GM12878 (cell line): Measurements from ENCODE around the gene CMTM5. TPM values are rescaled to one million over a fixed set of nuclear protein-coding genes. Genes with fewer than 3 reads are reported as not detected.
A peak's percentile ranks its signal among the peaks of the same experiment; 100 is the strongest.

Experiments
- ATAC-seq: fragments of 200-7000 bp; cut with Tn5 transposase; 3 replicates; pipeline ENCODE4 v1.9.1; 2020; ENCODE audit warnings: mild to moderate bottlenecking, moderate library complexity
- BruUV-seq: library from RNA; stranded (reverse); fragments of 400-500 nt; replicated peaks from 2 replicates; lab custom pipeline; 2021; lab: Mats Ljungman, UMichigan
- CTCF ChIA-PET: fragments of 300-600 bp; sonication (Branson Sonifier 250); formaldehyde crosslinking; extraction: SDS; loops from one replicate; lab custom pipeline; 2021; ENCODE audit warnings: inconsistent platforms; lab: Yijun Ruan, JAX
- POLR2A ChIA-PET: fragments of 350-600 bp; formaldehyde crosslinking; extraction: SDS; loops from one replicate; lab custom pipeline; 2021; ENCODE audit warnings: inconsistent platforms; lab: Charles Lee
- RAD21 ChIA-PET: fragments of 300-600 bp; sonication (Branson Sonifier 250); formaldehyde crosslinking; loops from one replicate; lab custom pipeline; 2023; ENCODE audit warnings: antibody characterized with exemption; ENCODE audit not compliant: unreplicated experiment; lab: Charles Lee
- SMC1A ChIA-PET: fragments of 300-600 bp; sonication (Branson Sonifier 250); formaldehyde crosslinking; loops from one replicate; lab custom pipeline; 2023; ENCODE audit not compliant: unreplicated experiment, uncharacterized antibody; lab: Charles Lee
- DNase-seq: peaks from one replicate; pipeline ENCODE4 v3.0.0-alpha.2; 2011; ENCODE audit warnings: low read depth, low spot score
- FAIRE-seq: peaks from 3 replicates; lab custom pipeline; 2011; peaks lifted over from hg19 to GRCh38; lab: Jason Lieb, UNC
- H2AFZ ChIP-seq: 2 replicates; pipeline ENCODE4 v1.6.0; 2011; ENCODE audit warnings: low read depth, low read length, control low read depth; ENCODE audit not compliant: control insufficient read depth
- H3K27ac ChIP-seq: 2 replicates; pipeline ENCODE4 v1.5.1; 2011; ENCODE audit warnings: control low read depth; ENCODE audit not compliant: control insufficient read depth, insufficient read depth
- H3K27me3 ChIP-seq, 2 experiments: replicated peaks in 1 of 2; 2 replicates each; pipeline versions ENCODE4 v1.6.0 to v1.6.1; 2011; ENCODE audit warnings: low read length in 1 of 2; ENCODE audit not compliant: control insufficient read depth in 2 of 2, insufficient read depth in 2 of 2
- H3K36me3 ChIP-seq, 2 experiments: 2 replicates each; pipeline ENCODE4 v1.5.1; 2011; ENCODE audit warnings: low read length in 1 of 2; ENCODE audit not compliant: control insufficient read depth in 2 of 2, insufficient read depth in 2 of 2
- H3K4me1 ChIP-seq: 2 replicates; pipeline ENCODE4 v1.6.1; 2011; ENCODE audit warnings: mild to moderate bottlenecking, low read length, moderate library complexity, mixed read lengths; ENCODE audit not compliant: control insufficient read depth, insufficient read depth
- H3K4me2 ChIP-seq: 2 replicates; pipeline ENCODE4 v1.6.0; 2011; ENCODE audit warnings: control low read depth; ENCODE audit not compliant: control insufficient read depth, insufficient read depth
- H3K4me3 ChIP-seq: fragments of 200-600 bp; sonication (generic); 2 replicates; pipeline ENCODE4 v1.5.1; 2016
- H3K79me2 ChIP-seq: 2 replicates; pipeline ENCODE4 v1.6.0; 2011; ENCODE audit warnings: low read length; ENCODE audit not compliant: control insufficient read depth, insufficient read depth
- H3K9ac ChIP-seq: 2 replicates; pipeline ENCODE4 v1.8.0; 2011; ENCODE audit warnings: low read length, control low read depth, mixed read lengths; ENCODE audit not compliant: control insufficient read depth, insufficient read depth
- H3K9me3 ChIP-seq: replicated peaks from 3 replicates; pipeline ENCODE4 v1.5.1; 2011; ENCODE audit warnings: mild to moderate bottlenecking, low read length; ENCODE audit not compliant: control insufficient read depth, insufficient read depth
- H4K20me1 ChIP-seq: 2 replicates; pipeline ENCODE4 v1.6.0; 2011; ENCODE audit not compliant: control insufficient read depth, insufficient read depth
- CEBPB ChIP-seq, 2 experiments: fragments of 150-350 bp in 1 of 2; IDR thresholded peaks; 2 replicates each; pipeline ENCODE4 v1.6.1; 2012 to 2014; ENCODE audit warnings: low read depth in 2 of 2, low read length in 2 of 2, borderline replicate concordance in 1 of 2, inconsistent platforms in 1 of 2
- CHD2 ChIP-seq: IDR thresholded peaks from 2 replicates; pipeline ENCODE4 v1.6.1; 2011; ENCODE audit warnings: low read depth, low read length, improper control_type of control experiment, borderline replicate concordance
- ETV6 ChIP-seq, 2 experiments: fragments of 450-650 bp in 1 of 2; IDR thresholded peaks in 1 of 2; conservative IDR thresholded peaks in 1 of 2; 2 replicates each; pipeline ENCODE4 v1.6.1; 2014; ENCODE audit warnings: antibody characterized with exemption in 1 of 2, borderline replicate concordance in 1 of 2, low read depth in 1 of 2, mild to moderate bottlenecking in 1 of 2, moderate library complexity in 1 of 2
- JUNB ChIP-seq: IDR thresholded peaks from 2 replicates; pipeline ENCODE4 v1.6.1; 2016; ENCODE audit warnings: antibody characterized with exemption, mild to moderate bottlenecking
- KAT2A ChIP-seq: conservative IDR thresholded peaks from 2 replicates; pipeline ENCODE4 v1.6.1; 2011; ENCODE audit warnings: low read depth, low read length; ENCODE audit not compliant: control insufficient read depth
- NR2F1 ChIP-seq: fragments of 450-650 bp; conservative IDR thresholded peaks from 2 replicates; pipeline ENCODE4 v1.6.1; 2017; ENCODE audit warnings: mild to moderate bottlenecking
- NRF1 ChIP-seq: conservative IDR thresholded peaks from 2 replicates; pipeline ENCODE4 v1.6.1; 2011; ENCODE audit warnings: mild to moderate bottlenecking, low read depth, low read length, improper control_type of control experiment
- POU2F2 ChIP-seq: IDR thresholded peaks from 3 replicates; pipeline ENCODE4 v1.6.1; 2011; ENCODE audit warnings: low read depth, mild to moderate bottlenecking, low read length, borderline replicate concordance
- RUNX3 ChIP-seq: IDR thresholded peaks from 2 replicates; pipeline ENCODE4 v1.6.1; 2012; ENCODE audit warnings: low read length, inconsistent platforms
- TCF7 ChIP-seq: IDR thresholded peaks from 2 replicates; pipeline ENCODE4 v1.6.1; 2014; ENCODE audit warnings: antibody characterized with exemption, borderline replicate concordance
- ZNF207 ChIP-seq: fragments of 450-650 bp; IDR thresholded peaks from 2 replicates; pipeline ENCODE4 v1.6.1; 2014; ENCODE audit warnings: antibody characterized with exemption, mild to moderate bottlenecking, borderline replicate concordance
- ZNF622 ChIP-seq: fragments of 450-650 bp; IDR thresholded peaks from 2 replicates; pipeline ENCODE4 v1.6.1; 2017; ENCODE audit warnings: mild to moderate bottlenecking, inconsistent platforms
- in situ Hi-C: fragments of 300-500 bp; cut with MboI; formaldehyde crosslinking; loops from 9 replicates; pipeline ENCODE4 v1.14.3; 2018; ENCODE audit warnings: mixed read lengths
- intact Hi-C: fragments of 100-400 bp; cut with micrococcal nuclease; formaldehyde crosslinking; loops from one replicate; pipeline ENCODE4 v1.14.2; 2022; ENCODE audit not compliant: unreplicated experiment
- polyA plus RNA-seq, 11 experiments: library from polyadenylated mRNA; depleted of rRNA in 4 of 11; unstranded in 6 of 11; stranded (reverse) in 5 of 11; fragments of >200 nt; fragmentation: Nextera tagmentation in 4 of 11; fragmentation: Illumina TruSeq in 1 of 11; extraction: Ambion mirVana in 4 of 11; extraction: Trizol in 1 of 11; gene quantifications; 1 replicate in 1 of 11; 2 replicates in 10 of 11; pipeline versions ENCODE4 v1.2.1 to v1.2.3, GENCODE V29; 2011 to 2016; ENCODE audit warnings: inconsistent platforms in 2 of 11, missing spikeins in 2 of 11, low read depth in 1 of 11
- total RNA-seq, 4 experiments: library from RNA; depleted of rRNA in 3 of 4; stranded (reverse); fragments of >200 nt in 3 of 4; fragmentation: Illumina TruSeq in 1 of 4; extraction: Trizol in 1 of 4; gene quantifications; 2 replicates each; pipeline versions ENCODE4 v1.2.1 to v1.2.3, GENCODE V29; 2013 to 2021
- TF ChIP-seq, protein P1 (sequence below): fragments of 450-650 bp; IDR thresholded peaks from 2 replicates; pipeline ENCODE4 v1.6.1; 2017; ENCODE audit warnings: antibody characterized with exemption, mild to moderate bottlenecking, moderate library complexity
- TF ChIP-seq, protein P2 (sequence below): IDR thresholded peaks from 2 replicates; pipeline ENCODE4 v1.6.1; 2011; ENCODE audit warnings: borderline replicate concordance, low read depth, mild to moderate bottlenecking, moderate library complexity, mixed read lengths, low read length; ENCODE audit not compliant: insufficient read depth; ENCODE audit errors: extremely low read length
- TF ChIP-seq, protein P3 (sequence below): IDR thresholded peaks from 2 replicates; pipeline ENCODE4 v1.6.1; 2012; ENCODE audit warnings: mild to moderate bottlenecking, low read depth, low read length

Gene CMTM5
- total and polyA plus RNA-seq, 10 of the 15 experiments (the other 5 are each of a cell fraction or from before 2014, with no cell fraction given) = not detected

DNA sequence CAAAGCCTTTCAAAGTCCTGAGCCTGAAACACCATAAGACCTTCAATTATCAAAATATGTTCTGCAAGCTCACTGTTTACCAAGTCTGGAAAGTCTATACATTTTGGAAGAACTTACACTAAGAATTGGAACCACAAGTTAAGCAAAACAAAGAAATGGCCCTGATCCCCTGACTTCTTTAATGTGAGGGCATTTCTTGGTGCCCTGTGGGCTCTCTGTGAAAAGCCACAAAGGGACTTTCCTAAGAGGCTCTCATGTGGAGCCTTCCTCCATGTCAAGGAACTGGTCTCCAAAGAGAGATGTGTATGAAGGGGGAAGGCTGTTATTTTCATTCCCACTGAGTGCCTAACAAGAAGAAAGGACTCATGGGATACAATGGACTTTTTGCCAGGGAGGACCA is 44.7 kb downstream of the CMTM5 start:
- ChIA-PET SMC1A (no interaction called here), CTCF (interaction anchor here (1.0 kb wide), 1 partner anchor 42 kb away, joined by 3 read pairs; no protein-coding TSS in a partner anchor), RAD21 (no interaction called here), POLR2A (no interaction called here)
- no peak for DNase-seq
- no peak overlapping the region for H3K4me2 ChIP-seq
- H3K36me3 ChIP-seq = no peaks in the 10 kb centered on the region
- peak; percentile 85 for ATAC-seq
- FAIRE-seq = no peak
- in situ Hi-C loops = no loop called here
- no peak overlapping the region for H2AFZ ChIP-seq
- H3K4me1 ChIP-seq = no peaks in the 10 kb centered on the region
- H3K9me3 ChIP-seq = no peaks in the 10 kb centered on the region
- intact Hi-C loops = no loop called here
- H4K20me1 ChIP-seq = no peaks in the 10 kb centered on the region
- no peaks in the 10 kb centered on the region; a peak in 1 of 4 replicates for H3K27me3 ChIP-seq
- TF ChIP-seq, protein P1, sequence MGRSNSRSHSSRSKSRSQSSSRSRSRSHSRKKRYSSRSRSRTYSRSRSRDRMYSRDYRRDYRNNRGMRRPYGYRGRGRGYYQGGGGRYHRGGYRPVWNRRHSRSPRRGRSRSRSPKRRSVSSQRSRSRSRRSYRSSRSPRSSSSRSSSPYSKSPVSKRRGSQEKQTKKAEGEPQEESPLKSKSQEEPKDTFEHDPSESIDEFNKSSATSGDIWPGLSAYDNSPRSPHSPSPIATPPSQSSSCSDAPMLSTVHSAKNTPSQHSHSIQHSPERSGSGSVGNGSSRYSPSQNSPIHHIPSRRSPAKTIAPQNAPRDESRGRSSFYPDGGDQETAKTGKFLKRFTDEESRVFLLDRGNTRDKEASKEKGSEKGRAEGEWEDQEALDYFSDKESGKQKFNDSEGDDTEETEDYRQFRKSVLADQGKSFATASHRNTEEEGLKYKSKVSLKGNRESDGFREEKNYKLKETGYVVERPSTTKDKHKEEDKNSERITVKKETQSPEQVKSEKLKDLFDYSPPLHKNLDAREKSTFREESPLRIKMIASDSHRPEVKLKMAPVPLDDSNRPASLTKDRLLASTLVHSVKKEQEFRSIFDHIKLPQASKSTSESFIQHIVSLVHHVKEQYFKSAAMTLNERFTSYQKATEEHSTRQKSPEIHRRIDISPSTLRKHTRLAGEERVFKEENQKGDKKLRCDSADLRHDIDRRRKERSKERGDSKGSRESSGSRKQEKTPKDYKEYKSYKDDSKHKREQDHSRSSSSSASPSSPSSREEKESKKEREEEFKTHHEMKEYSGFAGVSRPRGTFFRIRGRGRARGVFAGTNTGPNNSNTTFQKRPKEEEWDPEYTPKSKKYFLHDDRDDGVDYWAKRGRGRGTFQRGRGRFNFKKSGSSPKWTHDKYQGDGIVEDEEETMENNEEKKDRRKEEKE = no peak
- TF ChIP-seq NR2F1 (peak; percentile 55; the same call in 1 of the 2 replicates), CEBPB (IDR thresholded peaks at IDR 0.05; ENCODE audit: borderline replicate concordance in 1 of 2, low read depth in 2 of 2, low read length in 2 of 2) (no peak), RUNX3 (peak; percentile 24), JUNB (no peak), ETV6 (conservative IDR thresholded peaks at IDR 0.05 in 1 of 2, IDR thresholded peaks at IDR 0.05 in 1 of 2; ENCODE audit: borderline replicate concordance in 1 of 2, low read depth in 1 of 2) (no peak), CHD2 (no peak), NRF1 (no peak), KAT2A (no peak), TCF7 (no peak), POU2F2 (no peak), ZNF622 (no peak), ZNF207 (no peak)
- TF ChIP-seq, protein P2, sequence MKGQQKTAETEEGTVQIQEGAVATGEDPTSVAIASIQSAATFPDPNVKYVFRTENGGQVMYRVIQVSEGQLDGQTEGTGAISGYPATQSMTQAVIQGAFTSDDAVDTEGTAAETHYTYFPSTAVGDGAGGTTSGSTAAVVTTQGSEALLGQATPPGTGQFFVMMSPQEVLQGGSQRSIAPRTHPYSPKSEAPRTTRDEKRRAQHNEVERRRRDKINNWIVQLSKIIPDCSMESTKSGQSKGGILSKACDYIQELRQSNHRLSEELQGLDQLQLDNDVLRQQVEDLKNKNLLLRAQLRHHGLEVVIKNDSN = no peak
- TF ChIP-seq, protein P3, sequence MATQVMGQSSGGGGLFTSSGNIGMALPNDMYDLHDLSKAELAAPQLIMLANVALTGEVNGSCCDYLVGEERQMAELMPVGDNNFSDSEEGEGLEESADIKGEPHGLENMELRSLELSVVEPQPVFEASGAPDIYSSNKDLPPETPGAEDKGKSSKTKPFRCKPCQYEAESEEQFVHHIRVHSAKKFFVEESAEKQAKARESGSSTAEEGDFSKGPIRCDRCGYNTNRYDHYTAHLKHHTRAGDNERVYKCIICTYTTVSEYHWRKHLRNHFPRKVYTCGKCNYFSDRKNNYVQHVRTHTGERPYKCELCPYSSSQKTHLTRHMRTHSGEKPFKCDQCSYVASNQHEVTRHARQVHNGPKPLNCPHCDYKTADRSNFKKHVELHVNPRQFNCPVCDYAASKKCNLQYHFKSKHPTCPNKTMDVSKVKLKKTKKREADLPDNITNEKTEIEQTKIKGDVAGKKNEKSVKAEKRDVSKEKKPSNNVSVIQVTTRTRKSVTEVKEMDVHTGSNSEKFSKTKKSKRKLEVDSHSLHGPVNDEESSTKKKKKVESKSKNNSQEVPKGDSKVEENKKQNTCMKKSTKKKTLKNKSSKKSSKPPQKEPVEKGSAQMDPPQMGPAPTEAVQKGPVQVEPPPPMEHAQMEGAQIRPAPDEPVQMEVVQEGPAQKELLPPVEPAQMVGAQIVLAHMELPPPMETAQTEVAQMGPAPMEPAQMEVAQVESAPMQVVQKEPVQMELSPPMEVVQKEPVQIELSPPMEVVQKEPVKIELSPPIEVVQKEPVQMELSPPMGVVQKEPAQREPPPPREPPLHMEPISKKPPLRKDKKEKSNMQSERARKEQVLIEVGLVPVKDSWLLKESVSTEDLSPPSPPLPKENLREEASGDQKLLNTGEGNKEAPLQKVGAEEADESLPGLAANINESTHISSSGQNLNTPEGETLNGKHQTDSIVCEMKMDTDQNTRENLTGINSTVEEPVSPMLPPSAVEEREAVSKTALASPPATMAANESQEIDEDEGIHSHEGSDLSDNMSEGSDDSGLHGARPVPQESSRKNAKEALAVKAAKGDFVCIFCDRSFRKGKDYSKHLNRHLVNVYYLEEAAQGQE = no peak
- no peak overlapping the region for H3K9ac ChIP-seq
- BruUV-seq = no TSS peak
- H3K4me3 ChIP-seq = no peak overlapping the region
- H3K79me2 ChIP-seq = no peaks in the 10 kb centered on the region
- no peak overlapping the region for H3K27ac ChIP-seq
